Embryonic facial prominence (tissue), 1 donor: ENCODE measurements around the gene ADIRF.
"Not testable (repeated sequence)": the region's sequence is repeated elsewhere in the genome, so short reads cannot be mapped to it uniquely, and the experiment has no call there.

Source experiments
- DNase-seq: peaks from one replicate; pipeline ENCODE4 v3.0.0-alpha.2; 2016; ENCODE audit errors: extremely low spot score

The ADIRF gene

DNA sequence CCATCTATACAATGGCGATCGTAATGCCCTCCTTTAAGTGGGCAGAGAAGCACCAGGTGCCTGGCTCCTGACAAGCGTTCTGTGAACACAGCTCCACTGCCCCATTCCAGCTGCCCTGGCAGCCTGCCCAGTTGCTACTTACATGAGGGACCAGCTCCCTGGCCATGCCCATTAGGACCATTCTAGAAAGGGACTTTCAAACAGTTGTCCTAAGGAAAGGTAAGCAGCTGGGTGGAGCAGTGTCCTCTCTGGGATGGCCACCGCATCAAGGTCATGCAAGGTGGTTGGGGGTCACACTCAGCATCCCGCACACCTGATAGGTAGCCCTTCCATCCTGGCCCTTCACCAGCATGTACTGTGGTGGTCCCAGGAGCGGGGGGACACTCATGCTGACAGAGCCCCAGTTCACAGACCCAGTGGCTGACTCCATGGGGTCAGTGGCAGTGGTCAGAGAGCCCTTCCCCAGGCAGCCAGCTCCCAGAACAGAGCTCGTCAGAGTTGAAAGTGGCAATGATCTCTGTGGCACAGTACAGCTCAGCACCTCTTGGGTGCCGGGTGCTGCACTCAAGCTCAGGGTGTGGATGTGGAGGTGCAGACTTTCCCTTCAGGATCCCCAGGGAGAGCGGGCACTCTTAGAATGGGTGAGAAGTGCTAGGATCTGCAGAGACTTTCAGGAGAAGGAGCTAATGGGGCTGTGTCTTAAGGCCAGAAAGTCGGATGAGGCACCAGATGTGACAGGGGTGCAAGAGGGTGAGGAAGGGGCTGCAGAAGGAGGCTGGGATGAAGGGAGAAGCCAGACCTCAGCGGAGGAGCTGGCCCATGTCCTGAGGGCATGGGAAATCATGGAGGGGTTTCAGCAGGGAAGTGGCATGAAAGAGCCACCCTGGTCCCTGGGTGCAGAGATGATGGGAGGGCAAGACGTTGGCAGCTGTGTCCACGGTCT, 21.8 kb upstream of the ADIRF start:
- no peak for DNase-seq

- not testable (repeated sequence) for DNase-seq
These were observed 20.5 kb upstream of the ADIRF start for GRCh38 chr10:86947806-86948205.

DNA sequence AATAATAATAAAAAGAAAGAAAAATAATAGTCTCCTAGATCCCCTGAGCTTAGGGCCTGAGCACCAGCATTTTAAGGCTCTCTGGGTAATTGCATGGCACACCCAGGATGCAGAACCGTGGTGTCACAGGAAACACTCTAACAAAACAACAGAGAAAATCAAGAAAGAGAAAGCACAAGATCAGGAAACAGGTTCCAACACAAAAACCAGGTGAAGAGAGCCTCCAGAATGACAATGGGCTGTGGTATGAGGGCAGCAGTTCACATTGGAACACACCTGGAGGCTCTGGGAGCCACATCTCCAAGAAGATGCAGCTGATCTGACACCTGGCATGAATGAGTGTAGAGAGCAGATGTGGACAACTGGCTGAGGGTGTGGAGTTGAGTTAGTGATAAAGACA, 17.9 kb upstream of the ADIRF start:
- no peak for DNase-seq

DNA sequence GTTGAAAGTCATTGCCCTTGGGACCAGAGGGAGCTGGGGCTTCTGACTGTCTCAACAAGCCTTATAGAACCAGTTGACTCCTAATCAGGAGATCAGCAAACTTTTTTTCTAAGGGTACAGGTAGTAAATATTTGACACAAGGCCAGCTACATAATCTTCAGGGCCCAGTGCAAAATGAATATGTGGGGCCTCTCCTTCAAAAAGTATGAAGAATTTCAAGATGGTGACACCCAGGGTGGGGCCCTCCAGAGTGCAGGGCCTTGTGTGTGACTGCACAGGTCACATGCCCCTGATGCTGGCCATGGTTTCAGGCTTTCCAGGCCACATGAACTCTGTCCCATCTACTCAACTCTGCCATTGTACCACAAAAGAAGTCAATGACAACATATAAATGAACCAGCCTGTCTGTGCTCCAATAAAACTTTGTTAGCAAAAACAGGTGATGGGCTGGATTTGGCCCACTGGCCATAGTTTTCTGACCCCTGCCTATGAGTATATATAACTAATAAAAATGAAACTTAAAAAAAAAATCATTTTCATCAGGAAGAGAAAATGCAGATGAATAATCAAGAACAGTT, 17.0 kb upstream of the ADIRF start:
- DNase-seq: no peak

DNA sequence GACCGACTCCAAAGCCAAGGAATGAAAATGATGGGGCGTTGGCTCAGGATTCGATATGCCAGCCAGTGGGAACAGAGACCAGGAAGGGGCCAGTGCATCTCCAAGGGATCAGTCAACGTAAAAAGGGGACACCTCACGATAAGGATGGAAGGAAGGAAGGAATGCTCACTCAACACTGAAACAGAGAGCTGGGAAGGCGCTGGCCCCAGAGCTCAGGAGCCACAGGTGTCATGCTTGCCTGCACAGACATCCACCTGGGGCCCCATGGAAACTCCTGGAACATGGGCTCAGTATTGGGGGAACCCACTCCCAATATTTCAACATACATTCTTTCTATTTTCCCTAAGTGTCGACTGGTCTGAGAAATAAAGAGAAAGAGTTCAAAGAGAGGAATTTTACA, 16.2 kb upstream of the ADIRF start:
- DNase-seq: no peak

DNA sequence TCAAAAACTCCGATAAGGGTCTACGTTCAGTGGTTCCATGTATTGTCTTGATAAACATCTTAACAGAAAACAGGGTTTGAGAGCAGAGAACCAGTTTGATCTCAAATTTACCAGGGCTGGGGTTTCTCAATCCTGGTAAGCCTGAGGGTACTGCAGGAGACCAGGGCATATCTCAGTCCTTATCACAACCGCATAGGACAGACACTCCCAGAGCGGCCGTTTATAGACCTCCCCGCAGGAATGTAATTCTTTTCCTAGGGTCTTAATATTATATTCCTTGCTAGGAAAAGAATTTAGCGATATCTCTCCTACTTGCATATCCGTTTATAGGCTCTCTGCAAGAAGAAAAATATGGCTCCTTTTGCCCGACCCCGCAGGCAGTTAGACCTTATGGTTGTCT, 15.6 kb upstream of the ADIRF start:
- DNase-seq: not testable (repeated sequence)

- DNase-seq: peak; percentile 45
These were observed 14.3 kb upstream of the ADIRF start for GRCh38 chr10:86953747-86954680.

GRCh38 chr10:86954681-86955500, 13.4 kb upstream of the ADIRF start:
- DNase-seq: no peak

GRCh38 chr10:86955501-86956194, 12.6 kb upstream of the ADIRF start:
- DNase-seq: no peak

DNA sequence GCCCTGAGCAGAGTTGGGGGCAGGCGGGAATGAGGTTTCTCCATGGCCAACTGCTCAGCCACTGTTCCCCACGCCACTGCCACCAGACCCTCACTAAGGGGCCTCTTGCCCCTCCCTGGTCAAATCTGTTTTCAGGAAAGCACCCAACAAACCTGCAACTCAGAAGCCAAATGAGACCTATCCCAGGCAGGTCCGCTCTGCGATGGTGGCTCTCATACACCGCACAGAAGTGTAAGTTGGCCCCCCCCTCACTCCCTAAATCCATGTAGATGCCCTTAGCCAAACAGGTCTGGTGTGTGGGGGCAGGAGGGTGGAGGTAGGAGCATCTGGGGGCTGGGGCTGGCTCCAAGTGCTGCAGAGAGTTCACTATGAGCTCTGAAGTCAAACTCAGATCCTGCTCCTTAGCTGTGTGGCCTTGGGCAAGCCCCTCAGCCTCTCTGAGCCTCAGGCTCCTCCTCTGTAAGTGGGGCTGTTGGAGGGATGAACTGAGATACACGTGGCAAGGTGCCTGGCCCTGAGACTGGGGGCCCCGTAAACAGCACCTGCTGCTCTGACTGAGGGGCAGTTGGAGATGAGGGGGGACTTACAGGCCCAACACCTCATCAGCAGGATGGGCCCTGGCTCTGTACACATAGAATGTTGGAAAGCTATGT, 12.0 kb upstream of the ADIRF start:
- no peak for DNase-seq

- DNase-seq: no peak
These were observed 11.3 kb upstream of the ADIRF start for GRCh38 chr10:86956848-86957448.

- no peak for DNase-seq
These were observed 10.7 kb upstream of the ADIRF start, which contains the start of gene MMRN2 for GRCh38 chr10:86957471-86958115. TSS of gene MMRN2 (minus strand) at chr10:86957615. CDS start at chr10:86957541, 74 bp downstream.

DNA sequence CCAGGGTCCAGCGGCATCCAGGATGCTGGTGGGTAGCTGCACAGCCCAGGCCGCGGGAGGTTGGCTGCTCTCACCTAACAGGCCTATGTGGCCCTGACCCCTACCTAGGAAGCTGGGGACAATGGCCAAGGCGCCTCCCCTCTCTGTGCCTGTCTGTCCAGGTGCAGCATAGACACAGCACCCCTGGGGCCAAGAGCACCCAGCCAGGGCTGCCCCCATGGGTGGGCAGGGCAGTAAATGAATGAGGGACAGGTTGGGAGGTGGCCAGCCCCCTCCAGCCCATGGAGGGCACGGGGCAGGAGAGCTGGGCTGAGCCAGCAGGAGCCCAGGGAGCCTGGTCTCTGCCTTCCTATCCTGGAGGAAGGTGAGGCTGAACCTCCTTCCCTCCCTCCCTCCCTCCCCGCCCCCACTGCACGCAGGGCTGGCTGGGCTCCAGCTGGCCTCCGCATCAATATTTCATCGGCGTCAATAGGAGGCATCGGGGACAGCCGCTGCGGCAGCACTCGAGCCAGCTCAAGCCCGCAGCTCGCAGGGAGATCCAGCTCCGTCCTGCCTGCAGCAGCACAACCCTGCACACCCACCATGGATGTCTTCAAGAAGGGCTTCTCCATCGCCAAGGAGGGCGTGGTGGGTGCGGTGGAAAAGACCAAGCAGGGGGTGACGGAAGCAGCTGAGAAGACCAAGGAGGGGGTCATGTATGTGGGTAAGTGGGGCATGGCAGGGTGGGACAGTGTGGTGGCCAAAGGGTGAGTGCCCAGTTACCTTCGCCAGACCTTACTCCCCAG, 10.0 kb upstream of the ADIRF start, which contains the start of gene SNCG:
SNCG (plus strand) TSS at position 484 of the 785 bp plus-strand sequence; CDS start at position 583, 99 bp downstream.
- DNase-seq: no peak

- DNase-seq: no peak
These were observed 9.2 kb upstream of the ADIRF start for GRCh38 chr10:86958901-86959736.

DNA sequence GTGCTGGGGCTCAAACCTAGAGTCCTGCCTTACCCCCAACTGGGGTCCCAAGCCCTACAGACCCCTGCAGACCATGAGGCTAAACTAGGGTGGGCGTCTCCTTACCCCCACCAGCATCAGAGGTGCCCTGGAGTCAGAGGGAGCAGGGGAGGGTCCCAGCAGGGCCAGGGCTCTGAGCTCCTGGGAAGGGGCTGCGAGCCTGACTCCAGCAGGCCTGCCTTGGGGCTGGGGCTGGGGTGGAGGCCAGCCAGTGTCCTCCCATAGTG, 8.6 kb upstream of the ADIRF start:
- no peak for DNase-seq

GRCh38 chr10:86960003-86960862, 8.0 kb upstream of the ADIRF start:
- no peak for DNase-seq
